Testis (tissue), 2 donors: ENCODE results near the gene SNX12.

Experiments
- POLR2A ChIP-seq: fragments of 450-650 bp; IDR thresholded peaks from one replicate; pipeline ENCODE4 v1.6.1; 2017; ENCODE audit warnings: antibody characterized with exemption, mild to moderate bottlenecking, moderate library complexity
- TF ChIP-seq, protein P1 (sequence below), 3 experiments: fragments of 450-650 bp in 2 of 3; fragments of 200-600 bp in 1 of 3; sonication (generic) in 1 of 3; IDR thresholded peaks; one replicate each; pipeline ENCODE4 v1.5.1; 2016 to 2019; ENCODE audit warnings: antibody characterized with exemption in 3 of 3, mild to moderate bottlenecking in 2 of 3, moderate library complexity in 1 of 3

GRCh38 chrX:71085900-71086299 is 17.8 kb upstream of the SNX12 start:
- TF ChIP-seq, protein P1, sequence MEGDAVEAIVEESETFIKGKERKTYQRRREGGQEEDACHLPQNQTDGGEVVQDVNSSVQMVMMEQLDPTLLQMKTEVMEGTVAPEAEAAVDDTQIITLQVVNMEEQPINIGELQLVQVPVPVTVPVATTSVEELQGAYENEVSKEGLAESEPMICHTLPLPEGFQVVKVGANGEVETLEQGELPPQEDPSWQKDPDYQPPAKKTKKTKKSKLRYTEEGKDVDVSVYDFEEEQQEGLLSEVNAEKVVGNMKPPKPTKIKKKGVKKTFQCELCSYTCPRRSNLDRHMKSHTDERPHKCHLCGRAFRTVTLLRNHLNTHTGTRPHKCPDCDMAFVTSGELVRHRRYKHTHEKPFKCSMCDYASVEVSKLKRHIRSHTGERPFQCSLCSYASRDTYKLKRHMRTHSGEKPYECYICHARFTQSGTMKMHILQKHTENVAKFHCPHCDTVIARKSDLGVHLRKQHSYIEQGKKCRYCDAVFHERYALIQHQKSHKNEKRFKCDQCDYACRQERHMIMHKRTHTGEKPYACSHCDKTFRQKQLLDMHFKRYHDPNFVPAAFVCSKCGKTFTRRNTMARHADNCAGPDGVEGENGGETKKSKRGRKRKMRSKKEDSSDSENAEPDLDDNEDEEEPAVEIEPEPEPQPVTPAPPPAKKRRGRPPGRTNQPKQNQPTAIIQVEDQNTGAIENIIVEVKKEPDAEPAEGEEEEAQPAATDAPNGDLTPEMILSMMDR (IDR thresholded peaks at IDR 0.05), result no peak
- TF ChIP-seq POLR2A, result no peak
